B cell (primary cell): ENCODE data around the gene TMEM69.

Experiments used
- CTCF ChIP-seq: fragments of 200-600 bp; IDR thresholded peaks from one replicate; pipeline ENCODE4 v1.8.0; 2022; ENCODE audit warnings: antibody characterized with exemption, mild to moderate bottlenecking
- EZH2 ChIP-seq: IDR thresholded peaks from 2 replicates; pipeline ENCODE4 v1.6.1; 2012; ENCODE audit warnings: borderline replicate concordance, low read depth, mild to moderate bottlenecking, moderate library complexity, low read length; ENCODE audit not compliant: insufficient read depth, poor library complexity, severe bottlenecking

GRCh38 chr1:45654540-45655280, 33.3 kb upstream of the TMEM69 start:
- no peak for TF ChIP-seq CTCF
- TF ChIP-seq EZH2: no peak
